Measurements from ENCODE around the gene MAOA.

GRCh38 chrX:43688586-43688985, 32.5 kb downstream of the MAOA start:
- no peak for TF ChIP-seq POLR2A (IDR thresholded peaks at IDR 0.05)
- no peak for TF ChIP-seq CTCF (IDR thresholded peaks at IDR 0.05)
